ENCODE data around the gene NT5DC1. TPM values are rescaled to one million over a fixed set of nuclear protein-coding genes. Genes with fewer than 3 reads are reported as not detected.

Gene NT5DC1
- total RNA-seq, 4 donors from 2014 or later = 5.0 to 34.5 (median 21.0) TPM

- no peaks in the 10 kb centered on the region for H3K9me3 ChIP-seq
- H3K4me3 ChIP-seq = no peak overlapping the region
- H3K36me3 ChIP-seq = no peaks in the 10 kb centered on the region
- no peaks in the 10 kb centered on the region for H3K27me3 ChIP-seq
- TF ChIP-seq POLR2A (IDR thresholded peaks at IDR 0.05) = no peak
- no peak for TF ChIP-seq CTCF (IDR thresholded peaks at IDR 0.05)
- H3K27ac ChIP-seq = no peak overlapping the region
- H3K4me1 ChIP-seq = no peaks in the 10 kb centered on the region
- DNase-seq = no peak
Observed at GRCh38 chr6:116144605-116145004, 44.0 kb downstream of the NT5DC1 start.

- no peaks in the 10 kb centered on the region for H3K9me3 ChIP-seq
- no peaks in the 10 kb centered on the region for H3K4me1 ChIP-seq
- H3K27me3 ChIP-seq = no peaks in the 10 kb centered on the region
- TF ChIP-seq CTCF (IDR thresholded peaks at IDR 0.05) = no peak
- TF ChIP-seq POLR2A (IDR thresholded peaks at IDR 0.05) = no peak
- H3K27ac ChIP-seq = no peak overlapping the region
- no peaks in the 10 kb centered on the region for H3K36me3 ChIP-seq
- no peak overlapping the region for H3K4me3 ChIP-seq
- no peak for DNase-seq
Observed at GRCh38 chr6:116145803-116146675, 45.4 kb downstream of the NT5DC1 start.

GRCh38 chr6:116152620-116153019 is 52.0 kb downstream of the NT5DC1 start:
- no peak overlapping the region for H3K4me3 ChIP-seq
- no peaks in the 10 kb centered on the region for H3K27me3 ChIP-seq
- no peak for DNase-seq
- no peaks in the 10 kb centered on the region for H3K4me1 ChIP-seq
- no peak overlapping the region for H3K27ac ChIP-seq
- TF ChIP-seq POLR2A (IDR thresholded peaks at IDR 0.05) (no peak), CTCF (IDR thresholded peaks at IDR 0.05) (no peak)
- no peaks in the 10 kb centered on the region for H3K36me3 ChIP-seq
- no peaks in the 10 kb centered on the region for H3K9me3 ChIP-seq

GRCh38 chr6:116154887-116155286 is 54.2 kb downstream of the NT5DC1 start:
- no peak overlapping the region for H3K27ac ChIP-seq
- H3K9me3 ChIP-seq = no peaks in the 10 kb centered on the region
- no peaks in the 10 kb centered on the region for H3K27me3 ChIP-seq
- no peaks in the 10 kb centered on the region for H3K36me3 ChIP-seq
- TF ChIP-seq CTCF (IDR thresholded peaks at IDR 0.05) = no peak
- TF ChIP-seq POLR2A (IDR thresholded peaks at IDR 0.05) = no peak
- DNase-seq = no peak
- H3K4me3 ChIP-seq = no peak overlapping the region
- H3K4me1 ChIP-seq = no peaks in the 10 kb centered on the region

- H3K4me1 ChIP-seq = no peaks in the 10 kb centered on the region
- no peak for DNase-seq
- H3K36me3 ChIP-seq = no peaks in the 10 kb centered on the region
- H3K27ac ChIP-seq = no peak overlapping the region
- TF ChIP-seq CTCF (IDR thresholded peaks at IDR 0.05) = no peak
- H3K27me3 ChIP-seq = no peaks in the 10 kb centered on the region
- H3K9me3 ChIP-seq = no peaks in the 10 kb centered on the region
- no peak overlapping the region for H3K4me3 ChIP-seq
Observed at GRCh38 chr6:116156405-116157326, 56.0 kb downstream of the NT5DC1 start.

Measured in Peyer's patch (tissue), 4 donors.